SHP77 (cell line): ENCODE results near the gene ITPRIPL1.

Experiments used
- DNase-seq, 2 experiments: peaks; one replicate each; lab custom pipeline; 2025; lab: John Stamatoyannopoulos, UW

The ITPRIPL1 gene

GRCh38 chr2:96320728-96321622, 4.1 kb upstream of the ITPRIPL1 start:
- peak; percentile 65 for DNase-seq

- no peak for DNase-seq
These were observed 1.3 kb upstream of the ITPRIPL1 start for GRCh38 chr2:96323849-96324248.

GRCh38 chr2:96324721-96325040, 436 bp upstream of the ITPRIPL1 start:
- DNase-seq, result no peak

- no peak for DNase-seq
These were observed 753 bp downstream of the ITPRIPL1 start for GRCh38 chr2:96325884-96326255.

GRCh38 chr2:96326564-96326963, 1.4 kb downstream of the ITPRIPL1 start:
- no peak for DNase-seq

- no peak for DNase-seq
These were observed 2.1 kb downstream of the ITPRIPL1 start for GRCh38 chr2:96326990-96327820.

- no peak for DNase-seq
These were observed 4.3 kb downstream of the ITPRIPL1 start for GRCh38 chr2:96329456-96329855.

GRCh38 chr2:96329874-96330273, 4.8 kb downstream of the ITPRIPL1 start:
- no peak for DNase-seq

GRCh38 chr2:96330407-96330806, 5.3 kb downstream of the ITPRIPL1 start:
- DNase-seq, result no peak

- no peak for DNase-seq
These were observed 8.6 kb downstream of the ITPRIPL1 start for GRCh38 chr2:96333708-96334107.

GRCh38 chr2:96336104-96336775, 11.1 kb downstream of the ITPRIPL1 start:
- no peak for DNase-seq

- DNase-seq, result no peak
These were observed 11.8 kb downstream of the ITPRIPL1 start for GRCh38 chr2:96336873-96337272.

- no peak for DNase-seq
These were observed 15.6 kb downstream of the ITPRIPL1 start for GRCh38 chr2:96340493-96341414.

GRCh38 chr2:96341641-96342040, 16.5 kb downstream of the ITPRIPL1 start:
- no peak for DNase-seq

- no peak for DNase-seq
These were observed 17.0 kb downstream of the ITPRIPL1 start for GRCh38 chr2:96342085-96342484.

- DNase-seq, result no peak
These were observed 18.9 kb downstream of the ITPRIPL1 start for GRCh38 chr2:96344011-96344410.

GRCh38 chr2:96345438-96345837, 20.3 kb downstream of the ITPRIPL1 start:
- no peak for DNase-seq

GRCh38 chr2:96345868-96346462, 20.8 kb downstream of the ITPRIPL1 start:
- no peak for DNase-seq

- DNase-seq, result no peak
These were observed 22.3 kb downstream of the ITPRIPL1 start for GRCh38 chr2:96347395-96347794.

- peak; percentile 82 to 91 for DNase-seq
These were observed 28.0 kb downstream of the ITPRIPL1 start for GRCh38 chr2:96353032-96353561.

GRCh38 chr2:96353606-96354101, 28.5 kb downstream of the ITPRIPL1 start:
- no peak for DNase-seq
